Pulmonary artery endothelial cell (primary cell): ENCODE data around the gene DIAPH2. TPM values are rescaled to one million over a fixed set of nuclear protein-coding genes. Genes with fewer than 3 reads are reported as not detected.
A peak's percentile ranks its signal among the peaks of the same experiment; 100 is the strongest.

Experiments used
- DNase-seq: peaks from one replicate; pipeline ENCODE4 v3.0.0-alpha.2; 2011; ENCODE audit warnings: low read depth, low spot score
- total RNA-seq: library from RNA; depleted of rRNA; stranded (reverse); fragments of >200 nt; gene quantifications from 2 replicates; pipeline ENCODE4 v1.2.3, GENCODE V29; 2014

The DIAPH2 gene
- total RNA-seq, 1 donor from 2014 or later = 19.6 TPM

- no peak for DNase-seq
Measured at GRCh38 chrX:97159916-97160800, 475.5 kb downstream of the DIAPH2 start.

DNA sequence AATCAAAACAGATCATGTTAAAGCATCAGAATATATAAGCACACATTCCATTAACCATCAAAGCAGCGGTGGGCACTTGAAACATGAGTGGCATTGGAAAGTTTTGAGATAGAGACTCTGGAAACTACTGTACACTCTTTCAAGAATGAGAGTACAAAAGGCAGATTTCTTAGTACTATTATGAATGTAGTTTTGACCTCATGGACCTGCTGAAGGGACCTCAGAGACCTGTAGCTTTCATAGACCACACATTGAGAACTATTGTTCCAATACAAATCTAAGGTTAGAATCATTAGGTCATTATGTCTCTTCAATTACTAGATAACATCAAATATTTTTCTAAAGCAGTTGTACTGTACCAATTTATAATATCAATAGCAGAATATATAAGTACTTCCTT is 482.7 kb downstream of the DIAPH2 start:
- DNase-seq = no peak

- no peak for DNase-seq
Measured at GRCh38 chrX:97168646-97169045, 484.0 kb downstream of the DIAPH2 start.

- no peak for DNase-seq
Measured at GRCh38 chrX:97175147-97175546, 490.5 kb downstream of the DIAPH2 start.

- DNase-seq = no peak
Measured at GRCh38 chrX:97189668-97190067, 505.0 kb downstream of the DIAPH2 start.

DNA sequence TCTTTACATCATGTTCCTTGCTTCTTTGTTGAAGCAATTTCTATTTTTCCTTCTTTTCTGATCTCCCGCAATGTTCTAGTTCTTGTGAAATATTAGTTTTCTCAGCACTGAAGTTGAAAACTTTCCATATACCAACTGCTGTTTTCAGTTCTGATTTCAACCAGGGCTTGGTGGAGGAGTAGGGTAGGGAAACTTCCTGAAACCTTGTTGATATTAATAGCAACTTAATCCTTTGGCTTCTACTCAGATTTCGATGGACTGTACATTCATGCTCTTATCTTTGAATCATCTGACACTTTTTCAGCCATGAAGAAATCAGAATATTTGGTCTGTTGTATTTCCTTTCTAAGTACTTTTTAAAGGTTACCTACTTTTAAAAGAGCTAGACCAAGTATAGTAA is 514.9 kb downstream of the DIAPH2 start:
- no peak for DNase-seq

- DNase-seq = no peak
Measured at GRCh38 chrX:97200454-97200853, 515.8 kb downstream of the DIAPH2 start.

DNA sequence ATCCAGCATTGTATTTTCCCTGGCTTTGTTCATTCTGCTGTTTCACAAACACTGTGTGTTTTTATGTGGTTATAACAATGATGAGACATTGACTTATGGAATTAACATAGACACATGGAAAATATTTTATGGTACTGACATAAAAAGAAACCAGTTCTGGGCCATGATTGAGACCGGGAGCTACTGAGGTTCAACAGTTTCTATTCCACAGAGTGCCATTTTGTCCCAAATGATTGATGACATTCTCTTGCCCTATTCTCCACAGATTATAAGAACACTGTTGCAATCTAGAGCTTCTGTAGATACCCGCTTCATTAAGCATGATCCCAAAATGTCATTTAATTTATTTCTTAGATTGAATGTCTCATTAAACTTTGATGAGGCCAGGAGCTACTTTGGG is 525.9 kb downstream of the DIAPH2 start:
- DNase-seq = no peak

DNA sequence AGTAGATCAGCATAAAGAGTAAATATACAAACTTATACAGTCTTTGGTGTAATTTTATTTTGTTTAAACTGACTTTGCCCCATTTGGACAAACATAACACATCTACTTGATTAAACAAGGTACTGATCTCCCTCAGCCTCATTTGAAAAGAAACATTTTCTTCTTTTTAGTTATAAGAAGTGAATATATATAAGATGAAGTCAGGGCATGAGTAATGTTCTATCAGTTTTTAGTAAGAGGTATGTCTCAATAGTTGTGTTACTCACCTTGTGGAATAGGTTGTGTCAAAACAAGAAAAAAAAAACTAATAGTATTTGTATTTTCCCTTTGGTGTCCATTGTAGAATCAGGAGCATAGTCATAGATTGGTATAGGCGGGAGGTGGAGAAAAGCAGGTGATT is 526.4 kb downstream of the DIAPH2 start:
- no peak for DNase-seq

DNA sequence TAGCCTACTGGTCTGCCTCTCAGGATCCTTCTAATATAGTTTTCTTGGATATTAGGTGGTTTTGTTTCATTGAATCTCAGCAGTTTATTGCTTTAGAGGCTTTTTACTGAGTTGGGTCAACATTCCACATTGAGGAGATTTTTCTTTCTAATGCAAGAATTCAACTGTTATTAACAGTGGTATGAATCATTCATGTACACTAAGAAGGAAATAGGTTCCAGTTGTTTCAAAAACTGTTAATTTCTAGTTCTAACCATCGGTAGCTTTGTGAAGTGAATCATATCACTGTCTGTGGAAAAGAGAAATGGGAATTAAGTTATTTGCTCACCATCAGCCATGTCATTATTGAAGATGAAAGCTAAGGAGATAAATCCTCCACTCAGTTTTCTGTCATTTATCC is 530.5 kb downstream of the DIAPH2 start:
- no peak for DNase-seq

GRCh38 chrX:97224148-97224547 is 539.5 kb downstream of the DIAPH2 start:
- DNase-seq = no peak

DNA sequence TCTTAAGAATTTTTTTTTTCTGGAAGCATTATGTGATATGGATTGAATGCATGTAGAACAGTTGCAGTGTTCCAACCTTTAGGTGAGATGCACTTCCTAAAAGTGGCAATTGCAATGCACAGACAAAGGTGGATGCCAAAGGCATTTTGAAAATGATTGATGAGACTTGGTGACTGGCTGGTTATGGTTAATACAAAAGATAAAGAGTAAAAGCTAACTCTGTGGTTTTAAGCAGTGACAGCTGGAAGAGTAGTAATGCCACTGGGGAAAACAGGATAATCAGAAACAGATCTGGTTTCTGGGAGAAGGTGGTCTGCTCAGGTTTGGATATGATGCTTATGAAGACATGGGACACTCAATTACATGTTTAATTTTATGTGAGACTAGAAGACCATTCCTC is 544.7 kb downstream of the DIAPH2 start:
- DNase-seq = no peak

GRCh38 chrX:97230948-97231347 is 546.3 kb downstream of the DIAPH2 start:
- no peak for DNase-seq

- DNase-seq = no peak
Measured at GRCh38 chrX:97234471-97235081, 549.9 kb downstream of the DIAPH2 start.

DNA sequence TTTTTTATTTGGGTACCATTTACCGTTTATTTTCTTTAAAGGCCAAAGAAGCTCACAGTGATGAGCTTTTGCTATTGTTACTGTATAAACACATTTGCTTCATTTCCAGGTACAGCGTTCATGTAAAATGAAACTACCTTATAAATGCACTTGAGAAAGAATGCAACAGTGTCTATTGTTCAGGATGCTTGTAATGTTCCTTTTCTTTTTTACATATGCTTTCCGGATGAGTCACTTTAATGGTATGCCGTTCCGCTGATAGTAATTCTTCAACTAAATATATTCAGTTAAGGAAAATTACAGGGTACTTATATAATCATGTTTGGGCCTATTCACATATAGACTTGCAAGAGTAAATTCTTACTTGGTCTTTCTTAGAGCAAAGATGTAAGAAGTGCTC is 554.0 kb downstream of the DIAPH2 start:
- peak; percentile 47 for DNase-seq

DNA sequence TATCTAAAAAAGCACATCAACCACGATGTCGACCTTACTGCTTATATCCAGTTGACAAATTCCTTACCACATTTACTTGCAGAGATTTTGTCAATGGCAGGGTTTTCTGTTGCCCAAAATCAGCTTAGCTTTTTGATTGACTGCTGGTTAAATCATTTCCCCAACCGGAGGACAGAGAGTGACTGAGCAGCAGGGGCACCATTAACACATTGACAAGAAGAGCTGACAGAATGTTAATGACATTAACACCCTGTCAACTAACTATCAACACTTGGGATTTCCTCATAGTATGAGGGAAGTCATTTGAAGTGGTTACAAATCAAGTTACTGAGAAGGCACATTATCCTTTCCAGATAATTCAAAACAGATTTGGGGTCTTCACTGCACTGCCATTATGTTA is 567.5 kb downstream of the DIAPH2 start:
- DNase-seq = no peak

GRCh38 chrX:97260679-97261078 is 576.0 kb downstream of the DIAPH2 start:
- no peak for DNase-seq

GRCh38 chrX:97266406-97267121 is 581.9 kb downstream of the DIAPH2 start:
- DNase-seq = no peak

DNA sequence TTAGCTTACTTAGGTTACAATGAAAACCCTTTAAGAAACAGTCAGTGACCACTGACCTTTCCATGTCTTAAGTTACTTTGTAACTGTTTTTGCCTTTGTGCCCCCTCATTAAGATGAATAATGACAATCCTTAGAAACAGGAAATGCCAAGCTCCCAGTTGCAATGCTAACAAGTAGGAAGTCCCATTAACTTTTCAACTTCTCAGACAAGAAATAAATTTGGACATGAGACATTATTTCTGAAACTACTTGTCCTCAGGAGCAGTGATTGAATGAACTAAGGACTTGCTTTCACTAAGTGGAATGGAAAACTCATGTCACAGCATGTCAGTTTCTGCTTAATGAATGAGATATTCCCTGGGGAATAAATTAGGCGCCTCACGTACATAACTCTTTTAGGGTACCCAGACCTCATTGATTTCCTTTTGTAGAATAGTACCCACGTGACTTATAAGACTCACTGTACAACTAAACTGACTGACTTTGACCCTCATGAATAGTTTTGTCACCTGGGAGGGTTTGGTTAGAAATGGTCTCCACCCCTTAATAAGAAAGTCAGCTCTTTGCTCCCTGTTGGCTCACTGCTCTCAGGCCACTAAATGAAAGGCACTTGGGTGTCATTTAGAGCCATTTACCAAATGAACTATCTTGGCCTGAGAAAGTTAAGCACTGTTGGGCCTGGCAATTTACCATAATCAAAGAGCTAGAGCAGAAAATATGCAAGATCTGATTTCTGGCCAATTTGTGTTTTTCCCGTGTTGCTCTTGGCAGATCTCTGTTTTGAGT is 582.9 kb downstream of the DIAPH2 start:
- no peak for DNase-seq

DNA sequence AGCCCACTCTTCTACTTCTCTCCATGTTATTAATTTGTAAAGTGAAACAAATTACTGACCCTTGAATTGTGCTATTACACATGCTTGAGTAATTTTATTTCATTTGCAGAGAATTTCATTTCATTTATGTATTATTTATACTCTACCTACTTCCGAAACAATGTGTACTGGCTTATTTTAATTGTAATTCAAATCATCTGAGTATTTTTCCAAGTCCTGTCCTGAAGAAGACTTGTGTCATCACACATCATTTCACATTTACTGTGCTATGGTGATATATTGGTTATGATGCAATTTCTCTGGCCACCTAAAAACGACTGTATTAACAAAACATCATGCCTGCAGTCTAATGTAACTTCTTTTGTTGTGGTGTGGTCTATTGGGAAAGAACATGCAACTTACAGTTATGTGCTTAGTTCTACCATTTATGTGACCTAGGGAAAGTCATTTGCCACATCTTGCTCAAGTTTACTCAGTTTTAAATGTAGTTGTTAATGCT is 583.6 kb downstream of the DIAPH2 start:
- no peak for DNase-seq

- DNase-seq = no peak
Measured at GRCh38 chrX:97284531-97284930, 599.9 kb downstream of the DIAPH2 start.
